ENCODE measurements around the gene FNBP1. TPM values are rescaled to one million over a fixed set of nuclear protein-coding genes. Genes with fewer than 3 reads are reported as not detected.
"Not testable (repeated sequence)": the region's sequence is repeated elsewhere in the genome, so short reads cannot be mapped to it uniquely, and the experiment has no call there.

The FNBP1 gene
- total RNA-seq, 1 donor from 2014 or later, result 34.9 TPM

GRCh38 chr9:130020618-130021017 lies 22.4 kb downstream of the FNBP1 start:
- Histone ChIP-seq H3K4me3 (no peak overlapping the region), H3F3A (ENCODE audit: low read depth) (no peaks in the 10 kb centered on the region), H3K27ac (no peak overlapping the region), H2AFZ (replicated peaks) (no peak overlapping the region), H3K36me3 (no peaks in the 10 kb centered on the region), H3K9me3 (ENCODE audit: low read depth) (no peaks in the 10 kb centered on the region), H3K9ac (no peak overlapping the region), H4K20me1 (ENCODE audit: low read depth) (peaks cover 32% of the 10 kb centered on the region), H3K79me2 (ENCODE audit: low read depth) (peaks cover 22% of the 10 kb centered on the region), H3K4me1 (no peaks in the 10 kb centered on the region), H3K4me2 (no peak overlapping the region), H3K27me3 (no peaks in the 10 kb centered on the region)
- no peak for DNase-seq (ENCODE audit: low spot score)
- Mint-ChIP-seq H3K4me1 (peaks cover 3% of the 10 kb centered on the region), H3K9me3 (peaks cover 7% of the 10 kb centered on the region), H3K4me3 (no peak overlapping the region), H3K27ac (no peak overlapping the region), H3K27me3 (ENCODE audit: insufficient read depth, low read depth) (peaks cover 3% of the 10 kb centered on the region), H3K36me3 (peaks cover 11% of the 10 kb centered on the region)
- no peak for TF ChIP-seq EZH2phosphoT487 (IDR thresholded peaks at IDR 0.05)
- no peak for TF ChIP-seq EZH2 (IDR thresholded peaks at IDR 0.05)
- TF ChIP-seq CTCF (IDR thresholded peaks at IDR 0.05), result no peak

GRCh38 chr9:130018265-130018664 lies 24.7 kb downstream of the FNBP1 start:
- H3K4me2 ChIP-seq, result no peak overlapping the region
- DNase-seq (ENCODE audit: low spot score), result no peak
- H3K27ac Mint-ChIP-seq, result no peak overlapping the region
- TF ChIP-seq EZH2phosphoT487 (IDR thresholded peaks at IDR 0.05) (no peak), EZH2 (IDR thresholded peaks at IDR 0.05) (no peak), CTCF (IDR thresholded peaks at IDR 0.05) (no peak)
- no peaks in the 10 kb centered on the region for H3K4me1 ChIP-seq
- no peaks in the 10 kb centered on the region for H3K27me3 ChIP-seq
- no peak overlapping the region for H2AFZ ChIP-seq (replicated peaks)
- no peak overlapping the region for H3K4me3 Mint-ChIP-seq
- H4K20me1 ChIP-seq (ENCODE audit: low read depth), result peaks cover 17% of the 10 kb centered on the region
- peaks cover 2% of the 10 kb centered on the region for H3K4me1 Mint-ChIP-seq
- peaks cover 11% of the 10 kb centered on the region for H3K36me3 Mint-ChIP-seq
- peaks cover 31% of the 10 kb centered on the region for H3K79me2 ChIP-seq (ENCODE audit: low read depth)
- no peak overlapping the region for H3K4me3 ChIP-seq
- H3K27ac ChIP-seq, result no peak overlapping the region
- no peak overlapping the region for H3K9ac ChIP-seq
- H3F3A ChIP-seq (ENCODE audit: low read depth), result no peaks in the 10 kb centered on the region
- H3K9me3 Mint-ChIP-seq, result peaks cover 7% of the 10 kb centered on the region
- no peaks in the 10 kb centered on the region for H3K36me3 ChIP-seq
- peaks cover 2% of the 10 kb centered on the region for H3K27me3 Mint-ChIP-seq (ENCODE audit: insufficient read depth, low read depth)
- no peaks in the 10 kb centered on the region for H3K9me3 ChIP-seq (ENCODE audit: low read depth)

- peaks cover 31% of the 10 kb centered on the region for H3K79me2 ChIP-seq (ENCODE audit: low read depth)
- not testable (repeated sequence) for H4K20me1 ChIP-seq (ENCODE audit: low read depth); H3K9me3 Mint-ChIP-seq; H3K4me3 Mint-ChIP-seq; H3K27ac ChIP-seq; H3K27me3 Mint-ChIP-seq (ENCODE audit: insufficient read depth, low read depth); H3K4me1 ChIP-seq; H2AFZ ChIP-seq (replicated peaks); H3K9ac ChIP-seq; H3K27ac Mint-ChIP-seq; H3K36me3 ChIP-seq; H3K9me3 ChIP-seq (ENCODE audit: low read depth); DNase-seq (ENCODE audit: low spot score); H3K27me3 ChIP-seq; H3K4me1 Mint-ChIP-seq; H3F3A ChIP-seq (ENCODE audit: low read depth); H3K4me3 ChIP-seq; H3K4me2 ChIP-seq
- peaks cover 11% of the 10 kb centered on the region for H3K36me3 Mint-ChIP-seq
Measured at GRCh38 chr9:130017510-130017909, 25.5 kb downstream of the FNBP1 start.

GRCh38 chr9:130017076-130017475 lies 25.9 kb downstream of the FNBP1 start:
- no peaks in the 10 kb centered on the region for H3K9me3 ChIP-seq (ENCODE audit: low read depth)
- Mint-ChIP-seq H3K4me3 (no peak overlapping the region), H3K27ac (no peak overlapping the region), H3K4me1 (no peaks in the 10 kb centered on the region), H3K9me3 (peaks cover 10% of the 10 kb centered on the region), H3K36me3 (peaks cover 13% of the 10 kb centered on the region), H3K27me3 (ENCODE audit: insufficient read depth, low read depth) (no peaks in the 10 kb centered on the region)
- H3K79me2 ChIP-seq (ENCODE audit: low read depth), result peaks cover 31% of the 10 kb centered on the region
- no peaks in the 10 kb centered on the region for H3F3A ChIP-seq (ENCODE audit: low read depth)
- peaks cover 6% of the 10 kb centered on the region for H4K20me1 ChIP-seq (ENCODE audit: low read depth)
- no peaks in the 10 kb centered on the region for H3K4me1 ChIP-seq
- H3K4me2 ChIP-seq, result no peak overlapping the region
- H3K27me3 ChIP-seq, result no peaks in the 10 kb centered on the region
- H3K36me3 ChIP-seq, result no peaks in the 10 kb centered on the region
- H3K4me3 ChIP-seq, result no peak overlapping the region
- TF ChIP-seq CTCF (IDR thresholded peaks at IDR 0.05), result no peak
- no peak for TF ChIP-seq EZH2 (IDR thresholded peaks at IDR 0.05)
- TF ChIP-seq EZH2phosphoT487 (IDR thresholded peaks at IDR 0.05), result no peak
- no peak overlapping the region for H3K9ac ChIP-seq
- H2AFZ ChIP-seq (replicated peaks), result no peak overlapping the region
- DNase-seq (ENCODE audit: low spot score), result no peak
- H3K27ac ChIP-seq, result no peak overlapping the region
